Measurements from ENCODE around the gene SCAPER.

Gene SCAPER

DNA sequence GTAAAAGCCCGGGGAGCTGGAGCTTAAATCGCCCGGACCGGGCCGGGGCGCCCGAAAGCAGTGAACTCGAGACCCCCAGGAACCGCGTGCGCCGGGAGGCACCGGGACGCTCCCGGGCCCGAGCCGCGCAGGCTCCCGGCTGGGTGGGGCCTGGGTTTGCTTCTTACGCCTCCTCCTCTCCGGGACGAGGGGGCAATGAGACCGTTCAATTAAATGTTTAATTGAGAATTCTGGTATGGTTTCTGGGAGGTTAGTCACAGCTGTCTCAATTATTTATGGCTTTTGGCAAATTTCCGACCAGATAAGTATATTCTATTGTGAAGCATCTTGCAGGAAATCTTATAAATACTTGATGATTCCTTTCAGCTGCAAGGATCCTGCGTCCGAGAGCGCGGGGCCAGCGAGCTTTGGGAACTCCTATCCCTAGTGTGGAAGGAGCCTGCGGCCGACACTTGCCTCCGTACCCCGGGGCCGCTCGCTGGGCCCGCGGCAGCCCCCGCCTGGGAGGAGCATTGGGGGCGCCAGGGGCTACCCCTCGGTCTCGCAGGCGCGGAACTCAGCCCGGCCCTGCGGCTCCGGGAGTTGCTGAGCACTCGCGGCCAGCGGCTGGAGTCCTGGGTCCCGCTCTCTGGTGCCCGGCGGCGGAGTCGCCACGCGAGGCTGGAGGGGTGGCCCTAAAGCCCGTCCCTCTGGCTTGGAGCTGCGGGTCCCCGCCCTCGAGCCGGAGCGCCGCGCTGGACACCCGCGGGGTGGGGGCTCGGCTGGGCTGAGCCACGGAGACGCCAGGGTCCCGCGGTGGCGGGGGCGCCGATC is 558.3 kb downstream of the SCAPER start:
- no peak for DNase-seq

DNA sequence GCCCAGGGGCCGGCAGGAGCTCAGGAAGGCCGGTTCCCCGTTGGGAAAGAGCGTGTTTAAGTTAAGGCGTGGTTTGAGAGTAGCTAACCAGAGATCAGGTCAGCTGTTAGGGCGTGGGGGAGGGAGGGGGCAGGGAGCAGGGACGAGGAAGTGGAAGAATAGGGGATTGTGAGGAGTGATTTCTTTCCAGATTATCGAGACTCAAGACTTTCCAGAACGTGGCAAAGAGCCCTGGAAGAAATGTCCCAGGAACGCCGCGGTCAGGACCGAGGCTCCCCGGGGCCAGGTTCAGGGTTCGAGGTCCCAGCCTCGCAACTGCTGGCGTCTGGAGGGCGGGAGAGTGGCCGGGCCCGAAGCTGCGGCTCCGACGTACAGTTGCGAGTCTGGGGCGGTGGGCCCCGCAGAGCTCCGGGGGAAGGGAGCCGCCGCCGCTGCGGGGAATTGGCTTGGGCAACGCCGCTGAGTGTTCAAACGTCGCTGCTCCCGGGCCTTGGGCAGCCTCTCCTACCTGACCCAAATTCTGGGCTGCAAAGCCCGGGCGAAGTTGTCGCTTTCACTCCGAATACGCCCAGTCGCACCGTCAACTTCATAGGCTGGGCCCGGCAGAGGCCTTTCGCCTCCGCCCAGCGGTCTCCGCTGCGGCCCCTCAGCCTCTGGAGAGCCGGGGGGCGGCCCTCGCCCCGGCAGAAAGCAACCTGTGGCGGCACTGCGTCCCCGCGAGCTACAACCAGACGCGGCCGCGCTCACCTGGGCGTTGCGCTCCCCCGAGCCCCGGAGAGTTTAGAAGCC is 559.1 kb downstream of the SCAPER start:
- DNase-seq, result no peak

DNA sequence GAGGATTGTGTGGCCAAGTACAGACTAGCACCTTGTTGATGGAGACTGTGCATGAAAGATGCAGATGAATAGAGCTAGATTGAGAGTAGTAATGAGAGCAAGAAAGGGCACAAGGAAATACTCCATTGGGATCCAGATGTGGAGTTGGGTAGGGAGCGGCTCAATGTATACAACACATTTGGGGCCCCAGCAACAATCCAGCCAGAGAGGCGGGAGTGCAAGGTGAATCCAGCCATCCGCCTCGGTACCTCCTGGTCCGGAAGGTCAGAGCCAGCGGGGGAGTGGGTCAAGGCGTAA is 559.6 kb downstream of the SCAPER start:
- DNase-seq, result no peak

DNA sequence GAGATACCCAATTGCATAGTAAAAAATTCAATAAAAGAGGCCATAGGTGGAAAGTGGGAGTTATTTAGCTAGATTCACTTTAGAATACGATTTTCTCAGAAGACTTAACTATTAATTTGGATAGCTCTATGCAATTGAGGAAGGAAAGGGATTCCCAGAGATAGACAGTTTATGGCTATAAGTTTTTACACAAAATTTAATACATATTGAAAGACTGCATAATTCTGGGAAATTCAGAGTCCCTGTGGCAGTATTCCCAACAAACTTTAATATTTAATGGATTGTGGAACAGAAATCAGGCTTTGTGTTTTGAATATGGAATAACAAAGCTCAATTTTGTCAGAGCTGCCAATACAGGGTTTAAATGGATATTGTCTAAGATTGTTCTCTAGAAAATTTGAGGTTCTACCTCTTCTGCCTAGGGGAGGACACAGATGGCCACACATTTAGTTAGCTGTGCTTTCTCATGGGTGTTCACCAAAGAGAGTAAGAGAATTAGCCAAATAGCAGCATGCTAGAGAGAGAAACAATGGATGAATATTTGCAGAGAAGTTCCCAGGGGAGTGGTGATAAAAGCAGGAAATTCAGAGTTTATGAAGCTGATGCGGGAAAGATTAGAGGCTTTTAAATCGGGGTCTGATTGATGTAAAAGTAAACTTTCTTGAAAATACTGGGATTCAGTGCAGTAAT is 560.1 kb downstream of the SCAPER start:
- no peak for DNase-seq

DNA sequence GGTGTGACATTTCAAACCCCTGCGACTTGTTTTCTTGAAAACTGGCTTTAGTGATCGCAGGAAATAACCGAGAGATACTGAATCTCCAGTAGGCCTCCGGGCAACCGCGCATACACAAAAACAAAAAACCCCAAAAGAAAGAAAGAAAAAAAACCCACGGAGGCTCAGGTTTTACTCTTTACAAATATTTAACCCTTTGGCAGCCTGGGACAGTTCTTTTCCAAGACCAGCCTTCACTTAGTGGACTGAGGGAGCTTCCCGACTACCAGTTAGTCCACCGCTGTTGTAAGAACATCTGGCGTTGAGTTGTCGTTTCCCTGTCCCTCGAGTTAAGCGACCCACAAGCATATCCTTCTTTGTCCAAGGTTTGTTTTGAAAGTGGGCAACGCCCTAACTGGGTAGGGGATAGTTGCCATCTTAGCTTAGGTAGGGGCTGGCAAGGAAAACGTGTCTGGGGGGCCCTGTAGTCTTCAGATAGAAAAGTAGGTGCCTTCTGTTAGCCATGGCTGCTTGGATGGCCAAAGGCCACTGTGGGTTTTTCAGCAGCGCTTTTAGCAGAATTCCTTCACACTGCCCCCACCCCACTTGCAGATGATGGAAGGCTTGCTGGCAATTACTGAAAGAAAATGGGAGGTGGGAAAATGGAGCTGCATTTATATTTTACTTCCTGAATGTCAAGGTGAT is 561.7 kb downstream of the SCAPER start:
- no peak for DNase-seq

DNA sequence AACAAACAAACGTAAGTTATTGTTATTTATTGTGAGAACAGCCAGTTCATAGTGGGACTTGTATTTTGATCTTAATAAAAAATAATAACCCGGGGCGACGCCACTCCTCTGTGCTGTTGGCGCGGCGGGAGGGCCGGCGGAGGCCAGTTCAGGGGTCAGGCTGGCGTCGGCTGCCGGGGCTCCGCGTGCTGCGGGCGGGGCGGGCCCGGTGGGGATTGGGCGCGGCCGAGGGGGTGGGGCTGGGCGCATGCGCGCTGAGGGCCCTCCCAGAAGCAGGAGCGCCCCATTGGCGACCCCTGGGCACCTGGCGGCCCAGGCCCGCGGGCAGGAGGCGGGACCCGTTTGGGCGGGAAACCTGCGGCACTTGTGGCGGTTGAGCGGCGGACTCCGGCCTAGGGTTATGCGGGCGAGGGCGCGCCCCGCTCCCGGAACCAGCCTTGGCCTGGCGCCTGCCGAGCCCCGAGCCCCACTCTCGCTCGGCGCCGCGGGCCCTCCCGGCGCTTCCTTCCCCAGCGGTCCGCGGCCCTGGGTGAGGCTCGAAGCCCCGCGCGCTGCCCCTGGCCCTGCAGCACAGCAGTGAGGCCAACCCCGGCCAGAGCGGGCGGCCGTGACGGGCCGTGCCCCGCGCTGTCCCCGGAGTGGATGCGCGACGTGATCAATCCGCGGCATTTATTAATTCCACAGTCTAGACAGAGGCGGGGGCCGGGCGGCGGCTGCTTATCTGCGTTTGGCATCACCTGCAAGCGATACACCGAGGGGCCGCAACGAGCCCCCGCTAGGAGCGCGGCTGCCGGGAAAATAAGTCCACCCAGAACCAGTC is 562.5 kb downstream of the SCAPER start:
- DNase-seq, result no peak

DNA sequence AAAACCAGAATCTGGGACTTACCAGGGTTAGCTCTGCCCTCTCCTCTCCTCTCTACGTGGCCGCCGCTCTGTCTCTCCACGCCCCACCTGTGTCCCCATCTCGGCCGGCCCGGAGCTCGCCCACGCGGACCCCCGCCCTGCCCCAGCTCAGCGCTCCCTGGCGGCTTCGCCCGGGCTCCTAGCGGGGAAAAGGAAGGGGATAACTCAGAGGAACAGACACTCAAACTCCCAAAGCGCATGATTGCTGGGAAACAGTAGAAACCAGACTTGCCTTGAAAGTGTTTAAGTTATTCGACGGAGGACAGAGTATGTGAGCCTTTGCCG is 563.1 kb downstream of the SCAPER start:
- DNase-seq, result no peak

DNA sequence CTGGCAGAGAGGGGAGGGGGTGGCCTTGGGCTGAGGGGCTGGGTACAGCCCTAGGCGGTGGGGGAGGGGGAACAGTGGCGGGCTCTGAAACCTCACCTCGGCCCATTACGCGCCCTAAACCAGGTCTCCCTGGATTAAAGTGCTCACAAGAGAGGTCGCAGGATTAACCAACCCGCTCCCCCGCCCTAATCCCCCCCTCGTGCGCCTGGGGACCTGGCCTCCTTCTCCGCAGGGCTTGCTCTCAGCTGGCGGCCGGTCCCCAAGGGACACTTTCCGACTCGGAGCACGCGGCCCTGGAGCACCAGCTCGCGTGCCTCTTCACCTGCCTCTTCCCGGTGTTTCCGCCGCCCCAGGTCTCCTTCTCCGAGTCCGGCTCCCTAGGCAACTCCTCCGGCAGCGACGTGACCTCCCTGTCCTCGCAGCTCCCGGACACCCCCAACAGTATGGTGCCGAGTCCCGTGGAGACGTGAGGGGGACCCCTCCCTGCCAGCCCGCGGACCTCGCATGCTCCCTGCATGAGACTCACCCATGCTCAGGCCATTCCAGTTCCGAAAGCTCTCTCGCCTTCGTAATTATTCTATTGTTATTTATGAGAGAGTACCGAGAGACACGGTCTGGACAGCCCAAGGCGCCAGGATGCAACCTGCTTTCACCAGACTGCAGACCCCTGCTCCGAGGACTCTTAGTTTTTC is 563.6 kb downstream of the SCAPER start:
- DNase-seq, result no peak

DNA sequence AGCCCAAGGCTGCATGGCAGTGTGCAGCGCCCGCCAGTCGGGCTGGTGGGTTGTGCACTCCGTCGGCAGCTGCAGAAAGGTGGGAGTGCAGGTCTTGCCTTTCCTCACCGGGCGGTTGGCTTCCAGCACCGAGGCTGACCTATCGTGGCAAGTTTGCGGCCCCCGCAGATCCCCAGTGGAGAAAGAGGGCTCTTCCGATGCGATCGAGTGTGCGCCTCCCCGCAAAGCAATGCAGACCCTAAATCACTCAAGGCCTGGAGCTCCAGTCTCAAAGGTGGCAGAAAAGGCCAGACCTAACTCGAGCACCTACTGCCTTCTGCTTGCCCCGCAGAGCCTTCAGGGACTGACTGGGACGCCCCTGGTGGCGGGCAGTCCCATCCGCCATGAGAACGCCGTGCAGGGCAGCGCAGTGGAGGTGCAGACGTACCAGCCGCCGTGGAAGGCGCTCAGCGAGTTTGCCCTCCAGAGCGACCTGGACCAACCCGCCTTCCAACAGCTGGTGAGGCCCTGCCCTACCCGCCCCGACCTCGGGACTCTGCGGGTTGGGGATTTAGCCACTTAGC is 564.3 kb downstream of the SCAPER start:
- no peak for DNase-seq

DNA sequence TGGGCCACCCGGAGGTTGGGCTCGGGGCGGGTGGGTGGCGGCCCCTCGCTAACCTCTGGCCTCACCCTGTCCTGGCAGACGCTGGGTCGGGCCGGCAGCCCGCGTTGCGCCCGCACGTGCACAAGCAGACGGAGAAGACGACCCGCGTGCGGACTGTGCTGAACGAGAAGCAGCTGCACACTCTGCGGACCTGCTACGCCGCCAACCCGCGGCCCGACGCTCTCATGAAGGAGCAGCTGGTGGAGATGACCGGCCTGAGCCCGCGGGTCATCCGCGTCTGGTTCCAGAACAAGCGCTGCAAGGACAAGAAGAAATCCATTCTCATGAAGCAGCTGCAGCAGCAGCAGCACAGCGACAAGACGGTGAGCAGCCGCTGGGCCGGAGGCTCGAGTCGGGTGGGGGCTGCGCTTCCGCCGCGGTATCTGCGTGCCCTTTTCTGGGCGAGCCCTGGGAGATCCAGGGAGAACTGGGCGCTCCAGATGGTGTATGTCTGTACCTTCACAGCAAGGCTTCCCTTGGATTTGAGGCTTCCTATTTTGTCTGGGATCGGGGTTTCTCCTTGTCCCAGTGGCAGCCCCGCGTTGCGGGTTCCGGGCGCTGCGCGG is 564.8 kb downstream of the SCAPER start:
- no peak for DNase-seq

DNA sequence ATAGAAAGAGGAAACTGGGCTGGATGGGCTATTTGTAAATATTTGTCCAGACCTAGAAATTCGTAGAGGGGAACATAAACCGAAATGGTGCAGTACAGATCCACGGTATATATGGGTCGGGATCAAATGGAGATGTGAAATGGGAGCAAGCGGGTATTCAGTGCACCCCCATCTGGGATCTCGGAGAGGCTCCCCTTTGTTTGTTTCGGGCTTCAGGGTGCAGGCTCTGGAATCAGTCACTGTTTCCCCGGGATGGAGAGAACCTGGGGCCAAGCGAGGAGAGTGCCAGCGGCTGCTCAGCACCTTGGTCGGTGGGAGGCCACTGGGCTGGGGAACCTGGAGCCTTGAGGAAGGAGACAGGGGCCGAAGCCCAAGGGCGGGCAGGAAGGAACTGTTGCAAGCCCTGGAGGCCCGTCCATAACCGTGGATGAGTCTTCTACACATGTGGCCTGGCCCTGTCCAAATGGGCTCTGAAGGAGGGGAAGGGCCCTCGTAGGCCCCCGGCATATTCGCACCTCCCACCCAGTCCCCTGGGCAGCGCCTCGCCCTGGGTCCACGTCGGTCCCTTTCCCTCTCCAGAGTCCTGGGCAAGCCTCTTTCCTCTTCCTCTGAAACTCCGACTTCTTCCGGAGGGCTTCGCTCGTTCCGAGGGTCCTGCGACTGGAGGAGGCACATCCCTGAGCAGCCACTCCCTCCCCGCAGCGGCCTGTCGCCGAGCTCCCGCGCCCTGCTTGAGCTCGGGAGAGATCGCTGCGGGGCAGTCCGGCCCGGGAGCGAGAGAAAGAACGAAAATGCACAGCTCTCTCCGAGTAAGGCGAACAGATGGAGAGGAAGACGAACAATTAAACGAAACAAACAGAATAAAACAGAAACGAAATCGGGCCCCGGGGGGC is 565.6 kb downstream of the SCAPER start:
- no peak for DNase-seq

DNA sequence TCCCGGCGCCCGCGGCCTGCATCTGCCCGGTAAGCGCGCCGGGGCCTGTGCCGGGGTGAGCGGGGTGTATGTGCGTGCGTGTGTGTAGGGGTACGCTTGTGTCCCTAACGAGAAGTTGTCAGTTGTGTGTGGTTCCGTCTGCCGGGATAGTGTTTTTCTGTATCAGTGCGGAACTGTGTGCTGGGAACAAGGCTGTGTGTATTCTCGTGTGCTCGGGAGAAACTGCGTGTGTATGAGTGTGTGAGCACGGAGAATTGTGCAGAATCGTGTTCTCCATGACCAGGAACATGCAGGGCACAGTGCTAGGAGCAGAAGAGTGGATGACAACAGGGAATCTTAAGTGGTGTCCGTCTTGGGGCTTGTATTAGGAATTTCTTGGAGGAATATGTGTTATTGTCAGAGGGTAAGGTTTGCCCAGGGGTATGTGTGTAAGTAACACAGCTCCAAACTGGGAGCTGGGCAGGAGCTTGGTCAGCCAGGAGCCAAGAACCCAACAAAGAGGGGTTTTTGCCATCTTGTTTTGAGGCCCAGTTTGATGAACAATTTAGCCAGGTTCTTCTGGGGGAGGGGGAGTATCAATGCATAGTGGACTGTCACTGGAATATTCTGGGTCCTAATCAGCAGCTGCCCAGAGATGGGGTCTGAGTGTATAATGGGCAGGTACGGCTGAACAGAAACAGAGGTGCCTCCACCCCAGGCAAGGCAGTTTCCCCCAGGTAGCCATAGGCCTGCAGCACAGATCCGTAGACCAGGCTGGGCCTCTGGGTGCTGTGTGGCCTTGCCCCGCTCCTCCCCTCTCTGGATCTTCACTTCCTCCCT is 566.4 kb downstream of the SCAPER start:
- DNase-seq, result no peak

DNA sequence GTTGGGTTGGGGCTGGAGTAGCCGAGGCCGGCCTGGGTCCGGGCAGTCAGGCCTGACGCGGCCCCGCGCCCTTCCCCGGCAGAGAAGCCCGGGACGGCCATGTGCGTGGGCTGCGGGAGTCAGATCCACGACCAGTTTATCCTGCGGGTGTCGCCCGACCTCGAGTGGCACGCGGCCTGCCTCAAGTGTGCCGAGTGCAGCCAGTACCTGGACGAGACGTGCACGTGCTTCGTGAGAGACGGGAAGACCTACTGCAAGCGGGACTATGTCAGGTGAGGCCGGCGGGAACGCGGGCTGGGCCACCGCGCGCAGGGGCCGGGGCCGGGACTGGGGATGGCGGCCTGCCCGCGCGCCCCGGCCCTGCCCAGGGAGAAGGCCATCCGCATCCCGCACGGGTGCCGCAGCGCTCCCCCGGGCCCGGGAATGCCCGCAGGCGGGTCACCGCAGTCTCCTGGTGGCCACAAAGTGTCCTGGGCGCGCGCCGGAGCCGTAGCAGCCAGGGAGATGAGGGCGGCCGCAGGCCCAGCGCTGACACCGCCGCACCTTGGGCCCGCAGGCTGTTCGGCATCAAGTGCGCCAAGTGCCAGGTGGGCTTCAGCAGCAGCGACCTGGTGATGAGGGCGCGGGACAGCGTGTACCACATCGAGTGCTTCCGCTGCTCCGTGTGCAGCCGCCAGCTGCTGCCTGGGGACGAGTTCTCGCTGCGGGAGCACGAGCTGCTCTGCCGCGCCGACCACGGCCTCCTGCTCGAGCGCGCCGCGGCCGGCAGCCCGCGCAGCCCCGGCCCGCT is 567.2 kb downstream of the SCAPER start:
- no peak for DNase-seq

DNA sequence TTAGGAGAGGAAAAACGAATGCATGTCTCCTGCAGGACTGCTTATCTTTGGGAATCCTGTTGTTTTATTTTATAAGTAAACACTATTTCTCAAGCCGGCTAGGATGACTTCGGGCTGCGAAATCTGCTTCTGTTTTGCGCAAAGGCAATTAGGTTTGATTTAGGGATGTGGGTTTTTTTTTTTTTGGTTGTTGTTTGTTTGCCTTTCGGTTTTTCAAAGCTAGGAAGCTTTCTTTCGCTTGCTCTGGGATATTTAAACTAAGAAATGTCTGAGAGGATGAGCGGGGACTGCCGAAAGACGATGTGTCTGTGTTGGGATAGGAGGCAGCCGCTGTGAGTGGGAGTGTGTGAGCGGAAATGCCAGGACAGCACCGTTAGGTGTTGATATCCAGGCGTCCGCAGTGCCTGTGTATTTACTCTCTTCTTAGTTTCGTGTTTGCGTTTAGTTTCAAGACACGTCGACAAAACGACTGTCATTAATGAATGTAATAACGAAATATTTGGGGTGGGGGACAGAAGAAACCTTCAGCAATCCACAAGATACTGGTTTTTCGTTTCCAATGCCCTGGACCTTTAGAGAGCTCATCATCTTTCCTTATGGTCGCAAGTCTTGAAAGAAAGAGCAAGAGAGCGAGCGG is 568.0 kb downstream of the SCAPER start:
- DNase-seq, result no peak

DNA sequence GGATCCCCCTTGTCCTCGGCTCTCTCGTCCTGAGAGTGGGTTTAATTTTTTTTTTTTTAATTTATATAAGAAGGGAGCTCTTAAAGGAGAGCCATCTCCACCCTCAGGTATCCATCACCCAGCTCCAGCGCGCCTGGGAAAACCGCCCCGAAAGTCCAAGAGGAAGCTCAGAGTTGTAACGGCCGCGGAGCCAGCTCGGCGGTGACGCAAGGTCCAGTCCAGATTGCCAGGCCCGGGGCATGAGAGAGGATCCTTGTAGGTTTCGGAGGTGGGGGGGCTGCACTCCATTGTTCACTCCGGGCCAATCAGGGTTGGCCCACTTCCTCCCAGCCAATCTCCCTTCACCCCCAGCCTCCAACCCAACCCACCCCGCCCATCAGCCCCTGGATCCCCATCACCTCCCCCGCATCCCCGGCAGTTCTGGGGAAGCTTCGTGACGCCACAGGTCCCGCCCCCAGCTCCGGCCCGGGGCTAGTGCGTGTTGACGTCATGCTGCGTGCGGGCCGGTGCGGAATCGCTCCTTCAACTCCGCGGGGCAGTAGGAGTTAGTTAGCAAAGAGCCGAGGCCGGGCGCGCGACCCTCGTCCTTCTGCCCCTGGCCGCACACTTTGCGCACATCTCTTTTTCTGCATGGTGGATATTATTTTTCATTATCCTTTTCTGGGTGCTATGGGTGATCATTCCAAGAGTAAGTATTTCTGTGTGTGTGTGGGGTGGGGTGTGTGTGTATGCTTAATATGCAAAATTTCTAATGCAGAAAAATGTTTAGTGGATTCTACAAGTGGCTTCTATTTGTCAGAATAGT is 568.7 kb downstream of the SCAPER start, which contains the start of gene ISL2:
TSS of gene ISL2 (plus strand) at position 520 of the 805 bp plus-strand sequence. CDS start at position 631, 111 bp downstream.
- DNase-seq, result peak; percentile 91

Measured in NCI-H226 (cell line).